ENCODE results near the gene CGB8.
"Not testable (repeated sequence)": the region's sequence is repeated elsewhere in the genome, so short reads cannot be mapped to it uniquely, and the experiment has no call there.

CGB8 gene

DNA sequence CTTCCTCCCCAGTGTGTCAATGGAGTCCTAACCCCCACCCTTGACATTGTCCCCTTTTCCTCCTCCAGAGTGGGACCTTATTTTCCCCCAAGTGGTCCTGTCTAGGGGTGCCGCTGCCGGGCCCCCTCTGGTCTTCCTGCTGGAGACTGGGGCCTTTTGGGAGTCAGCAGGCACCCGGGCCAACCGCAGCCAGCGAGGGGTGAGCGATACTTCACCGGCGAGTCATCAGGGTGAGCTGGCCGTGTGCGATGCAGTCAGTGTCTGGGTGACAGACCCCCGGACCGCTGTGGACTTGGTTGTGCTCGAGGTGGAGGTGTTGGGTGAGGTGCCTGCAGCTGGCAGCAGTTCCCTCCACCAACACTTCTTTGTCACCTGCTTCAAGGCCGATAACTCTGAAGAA lies 19.2 kb downstream of the CGB8 start:
- DNase-seq, result not testable (repeated sequence)

DNA sequence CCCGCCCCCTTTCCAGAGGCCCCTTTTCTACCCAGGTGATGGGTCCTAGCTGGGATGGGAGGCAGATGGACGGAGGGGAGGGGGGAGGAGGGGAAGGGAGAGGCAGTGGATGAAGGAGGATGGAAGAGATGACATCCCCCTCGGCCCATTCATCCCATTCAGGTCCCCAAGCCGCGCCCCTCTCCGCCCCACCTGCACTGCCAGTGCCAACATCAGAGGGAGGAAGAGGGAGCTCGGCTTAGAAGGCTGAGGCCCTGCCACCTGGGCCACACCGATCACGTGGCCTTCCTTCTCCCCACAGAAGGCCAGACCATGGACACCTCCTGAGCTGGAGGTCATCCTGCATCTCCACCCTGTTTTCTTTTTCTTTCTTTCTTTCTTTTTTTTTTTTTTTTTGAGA lies 20.2 kb downstream of the CGB8 start:
- DNase-seq, result not testable (repeated sequence)

DNA sequence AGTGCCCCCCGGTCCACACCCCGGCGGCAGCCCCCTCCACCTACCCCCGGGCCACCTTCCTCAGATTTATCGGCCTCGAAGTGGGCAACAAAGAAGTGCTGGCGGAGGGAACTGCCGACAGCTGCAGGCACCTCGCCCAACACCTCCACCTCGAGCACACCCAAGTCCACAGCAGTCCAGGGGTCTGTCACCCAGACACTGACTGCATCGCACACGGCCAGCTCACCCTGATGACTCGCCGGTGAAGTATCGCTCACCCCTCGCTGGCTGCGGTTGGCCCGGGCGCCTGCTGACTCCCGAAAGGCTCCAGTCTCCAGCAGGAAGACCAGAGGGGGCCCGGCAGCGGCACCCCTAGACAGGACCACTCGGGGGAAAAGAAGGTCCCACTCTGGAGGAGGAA lies 23.3 kb downstream of the CGB8 start:
- not testable (repeated sequence) for DNase-seq

DNA sequence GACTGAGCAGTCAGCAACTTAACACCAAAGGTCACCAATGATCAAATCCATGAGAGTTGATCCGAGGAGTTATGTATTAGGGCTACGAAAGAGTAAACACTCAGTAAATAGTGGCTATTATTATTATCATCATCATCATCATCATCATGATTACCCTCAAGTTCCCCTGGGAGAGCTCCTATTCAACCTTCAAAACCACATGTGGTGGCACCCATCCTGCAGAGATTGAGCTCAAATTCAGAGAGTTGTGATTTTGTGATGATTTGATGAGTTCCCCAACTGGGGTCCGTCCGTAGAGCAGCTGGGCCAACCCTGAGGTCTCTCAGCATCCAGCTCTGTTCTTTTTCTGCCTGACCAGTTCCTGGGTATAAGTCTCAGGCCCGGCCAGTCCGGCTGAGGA lies 23.8 kb downstream of the CGB8 start:
- not testable (repeated sequence) for DNase-seq

DNA sequence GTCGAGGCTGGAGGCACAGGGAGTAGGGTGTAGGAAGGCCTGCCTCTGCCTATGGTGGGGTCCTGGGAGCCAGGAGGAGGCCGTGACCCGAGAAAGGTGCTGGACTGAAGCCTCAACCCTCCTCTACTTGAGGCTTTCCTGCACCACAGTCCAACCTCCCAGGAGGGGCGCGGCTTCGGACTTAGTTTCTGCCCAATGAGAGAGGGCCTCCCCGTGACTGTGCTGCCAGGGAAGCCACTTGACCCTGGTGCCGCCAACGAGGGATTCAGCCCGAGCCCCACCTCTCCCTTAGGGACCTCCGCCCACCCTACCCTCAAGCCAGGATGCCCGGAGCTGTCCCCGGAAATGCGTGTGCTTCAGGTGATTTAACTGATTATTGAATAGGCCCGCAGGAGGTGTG lies 24.7 kb downstream of the CGB8 start, which contains the start of gene CGB3:
Gene CGB3 (minus strand): TSS at position 101 of the 400 bp plus-strand sequence. CDS start 362 bp downstream, outside the sequence.
- DNase-seq, result not testable (repeated sequence)

DNA sequence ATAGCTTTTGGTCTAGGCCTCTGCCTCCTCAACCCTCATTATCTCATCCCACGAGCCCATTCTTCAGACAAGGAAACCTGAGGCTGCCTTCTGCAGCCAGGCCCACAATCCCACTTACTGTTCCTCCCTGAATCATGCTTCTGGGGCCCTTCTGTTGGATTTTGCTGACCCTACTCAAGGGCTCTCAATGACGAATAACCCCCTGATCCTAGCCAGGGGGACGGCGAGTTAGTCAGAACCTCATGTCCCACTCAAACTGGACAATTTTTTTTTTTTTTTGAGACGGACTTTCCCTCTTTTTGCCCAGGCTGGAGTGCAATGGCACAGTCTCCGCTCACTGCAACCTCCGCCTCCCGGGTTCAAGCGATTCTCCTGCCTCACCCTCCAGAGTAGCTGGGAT lies 26.8 kb downstream of the CGB8 start:
- no peak for DNase-seq

DNA sequence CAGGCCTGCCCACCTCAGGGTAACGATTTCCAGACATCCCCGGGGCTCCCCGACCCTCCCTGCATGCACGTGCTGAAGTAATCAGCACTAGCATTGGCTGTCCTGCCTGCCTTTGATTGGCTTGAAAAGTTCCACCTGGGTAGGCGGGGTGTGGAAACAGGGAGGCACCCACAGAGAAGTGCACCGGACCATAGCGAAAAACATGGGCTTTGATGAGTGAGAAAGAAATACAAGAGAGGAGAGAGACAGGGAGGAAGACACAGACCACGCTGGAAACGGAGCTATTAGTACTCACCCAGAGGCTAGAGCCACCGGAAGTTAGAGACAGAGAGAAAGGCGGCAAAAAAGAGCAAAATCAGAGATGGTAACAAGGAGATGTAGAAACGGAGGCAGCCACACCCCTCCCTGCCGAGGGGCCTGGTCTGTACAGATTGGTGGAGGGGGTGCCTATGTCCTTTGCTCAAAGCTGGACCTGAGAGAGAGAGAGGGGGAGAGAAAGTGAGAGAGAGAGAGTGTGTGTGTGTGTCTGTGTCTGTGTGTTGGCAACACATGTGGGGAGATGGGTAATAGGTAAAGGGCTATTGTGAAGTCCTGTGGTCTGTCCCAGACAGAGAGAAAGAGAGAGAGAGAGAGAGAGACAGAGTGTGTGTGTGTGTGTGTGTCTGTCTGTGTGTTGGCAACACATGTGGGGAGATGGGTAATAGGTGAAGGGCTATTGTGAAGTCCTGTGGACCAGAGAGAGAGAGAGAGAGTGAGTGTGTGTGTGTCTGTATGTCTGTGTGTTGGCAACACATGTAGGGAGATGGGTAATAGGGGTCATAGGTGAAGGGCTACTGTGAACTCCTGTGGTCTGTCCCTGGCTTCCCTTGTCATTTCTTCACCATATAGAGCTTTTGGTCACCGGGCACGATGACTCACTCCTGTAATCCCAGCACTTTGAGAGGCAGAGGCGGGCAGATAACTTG lies 27.7 kb downstream of the CGB8 start:
- DNase-seq, result no peak

DNA sequence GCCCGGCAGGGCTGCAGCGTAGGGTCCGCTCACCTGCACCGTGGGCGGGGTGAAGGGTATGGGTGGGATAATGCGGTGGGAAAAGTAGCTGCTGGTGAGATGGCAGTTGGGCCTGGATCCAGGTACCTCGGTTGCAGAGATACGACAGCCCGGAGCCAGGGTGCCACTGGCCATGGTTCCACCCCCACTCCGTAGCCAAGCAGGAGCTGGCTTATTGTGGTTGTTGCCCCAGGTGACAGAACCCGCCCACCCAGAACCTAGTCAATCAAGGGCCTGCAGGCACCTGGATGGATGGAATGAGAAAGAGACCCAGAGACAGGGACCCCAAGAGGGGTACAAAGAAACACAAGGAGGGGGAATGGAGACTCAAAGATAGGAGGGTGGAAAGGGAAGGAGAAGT lies 28.6 kb downstream of the CGB8 start:
- no peak for DNase-seq

DNA sequence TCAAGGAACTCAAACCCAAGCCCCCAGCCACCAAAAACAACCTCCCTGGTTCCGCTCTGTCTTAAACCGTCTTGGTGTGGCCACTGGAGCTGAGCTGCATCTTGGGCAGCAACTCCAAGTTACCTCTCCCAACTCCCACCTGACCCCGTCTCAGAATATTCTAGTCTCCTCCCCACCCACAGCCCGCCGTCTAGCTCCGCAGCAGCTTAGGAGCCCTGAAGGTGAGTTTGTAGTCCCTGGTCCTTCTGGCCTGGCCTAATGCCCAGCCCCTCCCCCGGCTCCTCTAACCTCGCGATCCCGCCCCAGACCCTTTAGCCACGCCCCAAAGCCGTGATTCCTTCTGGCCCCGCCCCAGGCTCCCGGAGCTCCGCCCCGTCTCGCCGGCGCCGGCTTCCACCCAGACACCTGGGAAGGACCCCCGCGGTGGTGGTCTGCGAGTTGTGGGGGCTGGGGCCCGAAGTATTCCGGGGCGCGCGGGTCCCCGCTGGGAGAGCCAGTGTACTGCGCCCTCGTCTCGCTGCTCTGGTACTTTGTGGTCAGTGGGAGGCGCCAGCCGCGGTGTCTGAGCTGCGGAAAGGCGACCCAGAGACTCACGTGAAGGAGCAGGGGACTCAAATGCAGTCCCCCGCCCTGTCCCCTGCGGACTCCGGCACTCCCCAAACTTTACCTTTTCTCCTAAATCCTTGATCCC lies 29.5 kb downstream of the CGB8 start:
- DNase-seq, result no peak

DNA sequence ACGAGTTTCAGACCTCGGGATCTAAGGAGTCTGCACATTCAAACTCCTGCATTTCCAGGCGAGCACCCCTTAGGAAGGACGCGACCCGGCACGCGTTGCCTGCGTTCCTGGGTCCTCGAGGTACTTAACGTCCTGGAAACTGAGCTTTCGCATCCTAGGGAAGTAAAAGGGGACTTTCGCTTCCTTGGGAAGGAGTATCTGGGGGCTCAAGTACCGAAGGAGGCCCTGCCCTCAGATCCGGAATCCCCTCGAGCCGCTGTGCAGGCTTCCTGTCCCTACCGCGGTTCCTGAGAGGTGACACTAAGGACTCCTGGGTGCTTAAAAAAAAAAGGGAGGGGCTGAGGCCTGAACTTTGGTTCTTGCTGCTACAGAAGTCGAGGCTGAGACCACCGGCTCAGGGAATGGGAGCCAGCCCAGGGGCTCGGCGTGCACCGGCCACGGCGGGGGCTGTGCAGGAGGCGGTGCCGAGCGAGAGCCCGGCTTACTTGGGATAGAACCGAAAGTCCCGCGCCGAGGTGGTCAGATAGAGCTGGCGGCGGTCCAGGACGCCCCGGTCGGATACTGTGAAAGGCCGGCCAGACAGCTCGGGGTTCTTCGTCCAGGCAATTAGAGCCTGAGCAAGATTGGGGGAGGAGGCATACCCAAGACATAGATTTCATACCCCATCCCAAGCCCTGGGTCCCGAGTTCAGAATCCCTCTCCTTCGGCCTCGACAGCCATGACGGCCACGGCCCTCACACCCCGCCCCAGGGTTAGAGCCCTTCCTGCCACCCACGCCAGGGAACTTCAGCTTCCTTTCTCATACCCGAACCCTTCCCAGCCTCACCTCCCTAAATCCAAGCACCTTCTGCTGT lies 30.3 kb downstream of the CGB8 start:
- not testable (repeated sequence) for DNase-seq

DNA sequence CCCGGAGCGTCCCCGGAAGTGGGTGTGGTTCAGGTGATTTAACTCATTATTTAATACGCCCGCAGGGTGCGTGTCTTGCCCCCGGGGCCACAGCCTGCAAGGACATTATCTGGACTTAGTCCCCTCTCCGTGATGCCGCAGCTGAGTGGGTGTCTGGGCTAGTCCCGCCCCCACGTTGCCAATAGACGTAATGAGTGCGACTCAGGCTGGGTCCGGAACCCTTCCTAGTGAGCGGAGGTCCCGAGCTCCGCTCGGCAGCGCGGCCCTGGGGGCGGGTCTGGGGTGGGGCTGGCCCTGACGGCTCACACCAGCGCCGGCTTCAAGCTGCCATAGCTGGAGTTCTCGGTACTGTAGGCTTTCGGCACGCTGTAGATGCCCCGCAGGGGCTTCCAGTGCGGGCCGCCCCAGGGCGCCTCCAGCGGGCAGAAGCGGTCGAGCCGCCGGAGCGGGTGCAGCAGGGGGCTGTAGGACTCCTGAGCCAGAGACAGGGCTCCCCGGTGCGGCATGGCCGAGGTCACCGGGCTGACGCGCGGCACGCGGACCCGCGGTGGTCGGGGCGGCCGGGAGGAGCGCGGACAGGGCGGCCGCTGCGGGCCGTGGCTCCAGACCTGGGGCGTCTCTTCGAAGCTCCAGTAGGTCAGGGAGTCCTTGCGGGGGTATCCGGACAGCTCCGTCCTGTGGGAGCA lies 31.1 kb downstream of the CGB8 start:
- DNase-seq, result no peak

DNA sequence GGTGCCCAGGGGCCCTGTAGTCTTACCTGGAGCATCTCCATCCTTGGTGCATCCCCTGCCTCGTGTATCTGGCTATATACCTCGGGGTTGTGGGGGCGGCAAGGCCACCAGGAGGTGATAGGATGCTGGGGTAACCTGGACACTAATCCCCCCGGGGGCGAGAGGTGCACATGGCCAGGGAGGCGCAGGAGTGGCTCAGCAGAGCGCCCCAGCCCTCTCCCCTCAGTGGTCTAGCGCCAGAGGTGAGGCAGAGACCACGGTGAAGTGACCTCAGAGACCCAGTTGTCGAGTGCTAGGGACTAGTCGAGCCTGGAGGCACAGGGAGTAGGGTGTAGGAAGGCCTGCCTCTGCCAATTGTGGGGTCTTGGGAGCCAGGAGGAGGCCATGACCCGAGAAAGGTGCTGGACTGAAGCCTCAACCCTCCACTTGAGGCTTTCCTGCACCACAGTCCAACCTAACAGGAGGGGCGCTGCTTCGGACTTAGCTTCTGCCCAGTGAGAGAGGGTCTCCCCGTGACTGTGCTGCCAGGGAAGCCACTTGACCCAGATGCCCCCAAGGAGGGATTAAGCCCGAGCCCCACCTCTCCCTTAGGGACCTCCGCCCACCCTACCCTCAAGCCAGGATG lies 31.8 kb downstream of the CGB8 start, which contains the start of gene LHB:
Gene LHB (minus strand): TSS at position 51 of the 625 bp plus-strand sequence. CDS start 10 bp downstream, at position 41.
- no peak for DNase-seq

DNA sequence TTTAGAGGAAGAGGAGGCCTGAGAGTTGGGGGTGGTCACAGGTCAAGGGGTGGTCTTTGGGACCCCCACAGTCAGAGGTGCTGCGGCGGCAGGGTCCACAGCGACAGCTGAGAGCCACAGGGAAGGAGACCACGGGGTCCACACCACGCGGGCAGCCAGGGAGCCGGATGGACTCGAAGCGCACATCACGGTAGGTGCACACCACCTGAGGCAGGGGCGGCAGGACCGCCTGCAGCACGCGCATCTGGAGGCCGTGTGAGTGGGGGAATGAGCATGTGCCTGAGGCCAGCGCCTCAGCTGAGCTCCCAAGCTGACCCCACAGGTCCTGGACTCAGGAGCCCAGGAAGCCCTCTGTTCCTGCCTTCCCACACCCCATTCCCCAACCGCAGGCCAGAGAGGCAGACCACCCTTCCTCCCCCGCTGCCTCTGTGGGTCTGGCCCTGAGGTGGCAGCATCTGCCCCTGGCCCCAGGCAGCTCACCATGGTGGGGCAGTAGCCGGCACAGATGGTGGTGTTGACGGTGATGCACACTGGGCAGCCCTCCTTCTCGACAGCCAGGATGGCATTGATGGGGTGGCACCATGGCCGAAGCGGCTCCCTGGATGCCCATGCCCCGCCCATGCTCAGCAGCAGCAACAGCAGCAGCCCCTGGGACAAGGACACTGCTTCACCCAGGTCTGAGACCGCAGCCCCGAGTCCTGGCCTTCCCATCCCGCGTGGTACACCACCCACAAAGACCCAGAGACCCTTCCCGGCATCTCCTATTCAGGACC lies 32.7 kb downstream of the CGB8 start:
- no peak for DNase-seq

DNA sequence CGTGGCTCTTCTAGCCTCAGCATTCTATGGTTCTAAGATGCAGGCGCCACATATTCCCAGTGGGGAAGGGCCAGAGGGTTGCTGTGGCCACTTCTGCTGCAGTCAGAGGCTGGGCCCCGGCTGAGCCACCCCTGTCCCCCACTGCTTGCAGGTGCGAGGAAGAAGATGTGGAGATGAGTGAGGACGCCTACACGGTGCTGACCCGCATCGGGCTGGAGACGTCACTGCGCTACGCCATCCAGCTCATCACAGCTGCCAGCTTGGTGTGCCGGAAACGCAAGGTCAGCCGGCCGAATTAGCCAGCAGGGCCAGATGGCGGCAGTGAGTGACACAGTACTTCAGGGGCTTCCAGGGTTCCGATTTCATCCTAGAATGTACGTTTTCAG lies 34.0 kb downstream of the CGB8 start:
- DNase-seq, result no peak

DNA sequence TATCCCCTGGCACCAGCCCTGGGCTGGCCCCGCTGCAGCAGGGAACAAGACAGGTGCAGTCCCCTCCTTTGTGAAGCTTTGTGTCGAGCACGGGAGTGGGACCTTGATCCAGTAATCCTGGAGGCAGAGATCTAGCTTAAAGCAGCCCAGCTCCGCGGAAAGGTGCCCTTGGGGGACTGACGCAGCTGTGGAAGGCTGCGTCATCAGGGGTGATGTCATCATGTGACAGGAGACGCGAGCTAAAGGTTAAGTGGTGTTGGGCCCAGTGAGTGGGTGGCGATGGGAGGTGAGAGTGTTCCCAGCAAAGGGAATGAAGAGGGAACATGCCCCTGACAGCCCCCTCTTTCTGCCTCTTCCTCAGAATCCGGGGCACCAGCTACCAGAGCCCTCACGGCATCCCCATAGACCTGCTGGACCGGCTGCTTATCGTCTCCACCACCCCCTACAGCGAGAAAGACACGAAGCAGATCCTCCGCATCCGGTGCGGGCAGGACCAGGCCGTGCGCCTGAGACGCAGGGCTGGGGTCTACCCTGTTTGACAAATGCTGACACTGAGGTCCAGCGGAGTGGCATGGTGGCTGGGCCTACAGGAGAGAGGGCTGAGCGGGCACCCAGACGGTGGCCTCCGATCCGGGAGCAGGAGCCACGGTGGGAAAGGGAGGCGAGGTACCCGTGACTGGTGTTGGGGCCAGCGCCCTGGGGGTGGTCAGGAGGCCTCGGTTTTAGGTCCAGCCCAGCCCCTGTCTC lies 34.6 kb downstream of the CGB8 start:
- DNase-seq, result no peak

DNA sequence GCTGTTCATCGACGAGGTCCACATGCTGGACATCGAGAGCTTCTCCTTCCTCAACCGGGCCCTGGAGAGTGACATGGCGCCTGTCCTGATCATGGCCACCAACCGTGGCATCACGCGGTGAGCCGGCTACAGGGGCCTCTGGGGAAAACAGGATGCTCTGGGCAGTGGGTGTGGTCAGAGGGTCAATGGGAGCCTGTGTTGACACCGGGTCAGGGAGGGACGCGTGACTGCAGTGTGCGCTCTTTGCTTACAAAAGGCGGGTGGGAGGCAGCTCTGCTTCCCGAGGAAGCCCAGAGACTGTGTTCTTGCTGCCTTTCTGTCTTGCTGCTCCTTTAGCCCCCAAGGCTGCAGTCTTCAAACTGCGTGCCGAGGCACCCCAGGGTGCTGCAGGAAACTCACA lies 37.7 kb downstream of the CGB8 start:
- no peak for DNase-seq

DNA sequence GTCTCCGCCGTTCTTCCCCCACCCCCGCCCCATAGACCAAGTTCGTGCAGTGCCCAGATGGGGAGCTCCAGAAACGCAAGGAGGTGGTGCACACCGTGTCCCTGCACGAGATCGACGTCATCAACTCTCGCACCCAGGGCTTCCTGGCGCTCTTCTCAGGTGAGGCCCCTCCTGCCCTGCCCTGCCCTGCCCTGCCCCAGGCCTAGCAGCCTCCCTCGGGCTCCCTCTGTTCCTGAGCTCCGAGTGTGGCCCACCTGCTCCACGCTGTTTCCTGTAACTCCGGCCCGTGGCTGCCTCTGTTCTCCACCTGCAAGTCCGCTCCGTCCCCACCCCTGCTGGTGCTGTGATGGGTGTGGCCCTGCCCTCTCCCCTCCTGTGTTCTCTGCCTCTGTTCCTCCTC lies 38.5 kb downstream of the CGB8 start:
- no peak for DNase-seq

DNA sequence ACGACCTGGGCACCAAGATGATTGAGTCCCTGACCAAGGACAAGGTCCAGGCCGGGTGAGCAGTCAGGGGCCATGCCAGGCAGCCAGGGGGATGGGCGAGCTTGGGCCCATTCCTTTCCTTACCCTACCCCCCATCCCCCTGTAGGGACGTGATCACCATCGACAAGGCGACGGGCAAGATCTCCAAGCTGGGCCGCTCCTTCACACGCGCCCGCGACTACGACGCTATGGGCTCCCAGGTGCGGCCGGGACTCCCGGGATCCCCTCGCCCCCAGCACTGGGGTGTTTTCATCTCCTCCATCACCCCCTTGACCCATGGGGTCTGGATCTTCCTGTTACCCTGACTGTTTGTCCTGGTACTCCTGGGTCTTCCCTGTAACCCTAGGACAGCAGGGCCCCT lies 39.1 kb downstream of the CGB8 start:
- no peak for DNase-seq

DNA sequence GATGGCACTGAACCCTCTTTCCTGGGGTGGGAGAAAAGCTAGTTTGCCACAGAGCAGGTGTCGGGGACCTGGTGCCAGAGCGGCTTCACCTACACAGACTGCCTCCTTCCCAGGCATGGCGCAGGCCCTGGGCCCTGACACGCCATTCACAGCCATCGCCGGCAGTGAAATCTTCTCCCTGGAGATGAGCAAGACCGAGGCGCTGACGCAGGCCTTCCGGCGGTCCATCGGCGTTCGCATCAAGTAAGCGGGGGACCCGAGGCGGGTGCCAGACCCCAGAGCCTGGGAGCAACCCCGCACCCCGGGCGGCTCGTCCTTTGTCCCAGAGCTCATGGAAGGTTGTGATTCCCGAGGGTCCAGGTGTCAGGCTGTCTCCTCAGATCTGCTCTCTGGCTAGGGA lies 42.0 kb downstream of the CGB8 start:
- DNase-seq, result no peak

DNA sequence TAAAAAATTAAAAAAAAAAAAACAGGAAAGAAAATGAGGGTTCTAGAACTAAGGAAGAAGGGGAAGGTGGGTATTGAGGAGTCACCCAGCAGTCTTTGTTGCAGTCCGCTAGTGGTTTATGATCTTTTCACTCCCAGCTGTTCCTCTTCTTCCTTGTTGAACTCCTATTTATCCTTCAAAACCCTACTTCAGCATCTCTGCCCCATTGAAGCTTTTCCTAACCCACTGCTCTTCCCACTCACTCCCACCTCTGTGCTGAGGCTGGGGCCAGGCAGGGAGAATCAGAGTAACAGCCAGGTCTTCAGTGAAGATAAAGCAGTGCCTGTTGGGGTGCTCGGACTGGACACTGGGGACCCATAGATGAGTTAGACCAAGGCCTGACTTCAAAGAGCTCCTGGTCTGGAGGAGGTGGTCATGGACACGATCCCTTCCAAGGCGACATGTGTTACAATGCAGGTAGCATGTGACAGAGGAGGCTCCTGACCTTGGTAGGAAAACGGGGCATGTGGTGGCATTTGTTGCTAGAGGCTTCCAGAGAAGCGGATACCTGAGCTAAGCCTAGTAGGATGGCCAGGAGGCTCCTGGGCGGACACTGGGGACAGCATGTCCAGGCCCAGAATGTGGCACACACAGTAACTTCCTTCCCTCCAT lies 43.8 kb downstream of the CGB8 start:
- no peak for DNase-seq
